ENCODE measurements around the gene SLAMF8. TPM values are rescaled to one million over a fixed set of nuclear protein-coding genes. Genes with fewer than 3 reads are reported as not detected.

SLAMF8 gene
- total RNA-seq, 4 donors from 2014 or later: 3.1 to 7.8 (median 5.2) TPM

DNA sequence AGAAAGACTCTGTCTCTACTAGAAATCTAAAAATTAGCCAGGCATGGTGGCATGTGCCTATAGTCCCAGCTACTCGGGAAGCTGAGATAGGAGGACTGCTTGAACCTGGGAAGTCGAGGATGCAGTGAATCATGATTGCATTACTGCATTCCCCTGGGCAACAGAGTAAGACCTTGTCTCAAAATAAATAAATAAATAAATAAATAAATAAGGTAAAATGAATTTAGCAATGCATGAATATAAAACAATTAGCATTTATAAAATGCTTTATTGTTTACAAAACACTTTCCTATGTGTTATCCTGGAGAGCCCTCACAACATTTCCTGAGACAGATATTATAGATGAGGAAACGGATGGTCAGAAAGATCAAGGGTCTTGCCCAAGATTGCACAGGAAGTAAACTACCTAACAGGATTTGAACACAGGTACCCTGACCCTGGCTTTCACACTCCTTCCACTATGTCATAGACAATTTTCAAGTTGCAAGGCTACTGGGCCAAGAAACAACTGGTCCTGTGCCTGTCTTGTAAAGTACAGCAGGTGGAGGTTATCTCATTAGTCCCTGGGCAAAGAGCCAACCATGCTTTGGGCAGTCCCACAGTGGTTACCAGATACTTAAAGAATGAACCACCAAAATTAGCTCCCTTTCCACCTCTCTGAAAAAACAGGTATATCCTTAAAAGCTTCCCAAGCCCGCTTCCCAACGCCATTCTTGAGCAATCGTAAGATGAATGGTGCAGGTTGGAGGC, 51.2 kb downstream of the SLAMF8 start:
- intact Hi-C loops (cut with DNase I; ENCODE audit: low total_unique reads): no loop called here
- DNase-seq (ENCODE audit: low spot score in 2 of 2): no peak
- WGBS, 2 donors: 87 to 92% methylated on average over 6 of the region's 6 CpGs

DNA sequence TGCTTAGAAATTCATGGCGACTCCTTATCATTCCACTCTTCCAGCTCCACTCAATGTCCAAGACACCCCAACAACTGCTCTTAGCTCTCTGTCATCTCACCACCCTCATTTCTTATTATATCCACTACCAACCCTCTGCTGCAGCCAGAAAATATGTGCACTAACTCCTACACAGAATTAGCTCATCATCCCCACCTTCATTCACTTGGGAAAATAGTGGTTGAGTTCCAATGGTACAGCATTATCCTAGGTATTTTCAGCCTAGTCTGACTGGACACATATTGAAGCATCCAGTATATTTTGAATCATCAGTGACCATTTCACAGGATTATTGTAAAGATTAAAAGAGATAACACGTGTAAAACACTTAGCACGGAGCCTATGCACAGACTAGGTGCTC, 52.5 kb downstream of the SLAMF8 start:
- intact Hi-C loops (cut with DNase I; ENCODE audit: low total_unique reads): no loop called here
- TF ChIP-seq, protein P1, sequence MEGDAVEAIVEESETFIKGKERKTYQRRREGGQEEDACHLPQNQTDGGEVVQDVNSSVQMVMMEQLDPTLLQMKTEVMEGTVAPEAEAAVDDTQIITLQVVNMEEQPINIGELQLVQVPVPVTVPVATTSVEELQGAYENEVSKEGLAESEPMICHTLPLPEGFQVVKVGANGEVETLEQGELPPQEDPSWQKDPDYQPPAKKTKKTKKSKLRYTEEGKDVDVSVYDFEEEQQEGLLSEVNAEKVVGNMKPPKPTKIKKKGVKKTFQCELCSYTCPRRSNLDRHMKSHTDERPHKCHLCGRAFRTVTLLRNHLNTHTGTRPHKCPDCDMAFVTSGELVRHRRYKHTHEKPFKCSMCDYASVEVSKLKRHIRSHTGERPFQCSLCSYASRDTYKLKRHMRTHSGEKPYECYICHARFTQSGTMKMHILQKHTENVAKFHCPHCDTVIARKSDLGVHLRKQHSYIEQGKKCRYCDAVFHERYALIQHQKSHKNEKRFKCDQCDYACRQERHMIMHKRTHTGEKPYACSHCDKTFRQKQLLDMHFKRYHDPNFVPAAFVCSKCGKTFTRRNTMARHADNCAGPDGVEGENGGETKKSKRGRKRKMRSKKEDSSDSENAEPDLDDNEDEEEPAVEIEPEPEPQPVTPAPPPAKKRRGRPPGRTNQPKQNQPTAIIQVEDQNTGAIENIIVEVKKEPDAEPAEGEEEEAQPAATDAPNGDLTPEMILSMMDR (IDR thresholded peaks at IDR 0.05): no peak
- TF ChIP-seq POLR2A (IDR thresholded peaks at IDR 0.05): no peak
- WGBS, 2 donors: 87 to 88% methylated on average over 3 of the region's 3 CpGs
- DNase-seq (ENCODE audit: low spot score in 2 of 2): no peak
- H3K4me3 ChIP-seq (ENCODE audit: low read depth, poor library complexity, severe bottlenecking): no peak overlapping the region

More for the DNA sequence above, 51.2 kb downstream of the SLAMF8 start:
- H3K4me3 ChIP-seq (ENCODE audit: low read depth, poor library complexity, severe bottlenecking): no peak overlapping the region
- no peak for TF ChIP-seq POLR2A (IDR thresholded peaks at IDR 0.05)
- TF ChIP-seq, protein P1 (IDR thresholded peaks at IDR 0.05): no peak

DNA sequence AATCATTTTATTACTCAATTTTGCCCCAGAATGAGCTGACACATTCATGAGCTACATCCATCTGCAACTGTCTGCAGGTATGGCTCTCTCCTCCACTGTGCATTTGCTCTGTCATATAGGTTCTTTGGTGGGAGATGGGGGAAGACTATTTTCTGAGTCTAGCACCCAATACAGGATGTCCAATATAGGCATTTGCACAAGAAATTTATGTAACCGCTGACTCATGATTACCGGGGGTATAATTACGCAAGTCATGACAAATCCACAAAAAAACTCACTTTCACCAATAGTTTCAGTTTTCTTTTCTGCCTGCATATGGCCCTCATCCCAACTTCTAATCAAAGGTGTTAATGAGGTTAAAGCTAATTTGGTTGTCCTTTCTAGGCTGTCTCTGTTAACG, 53.3 kb downstream of the SLAMF8 start:
- intact Hi-C loops (cut with DNase I; ENCODE audit: low total_unique reads): no loop called here
- TF ChIP-seq, protein P1 (IDR thresholded peaks at IDR 0.05): no peak
- no peak for TF ChIP-seq POLR2A (IDR thresholded peaks at IDR 0.05)

DNA sequence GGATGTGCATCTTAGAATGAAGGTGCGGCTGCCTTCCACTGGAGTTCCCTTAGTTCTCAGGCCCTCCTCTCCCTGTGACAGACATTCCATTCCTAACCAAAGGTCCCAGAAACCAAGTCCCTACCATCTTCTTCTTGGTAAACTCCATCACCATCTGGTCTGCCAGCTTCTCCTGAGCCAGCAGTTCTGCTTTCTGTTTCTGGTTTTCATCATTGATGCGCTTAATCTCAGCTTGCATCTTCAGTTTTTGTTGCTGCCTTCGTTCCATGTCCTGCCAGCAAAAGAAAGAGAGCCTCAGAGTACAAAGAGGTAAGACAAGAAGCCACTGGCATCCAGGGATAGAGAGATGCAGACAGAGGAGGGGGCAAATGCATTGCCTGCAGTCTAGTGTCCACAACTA, 53.8 kb downstream of the SLAMF8 start:
- intact Hi-C loops (cut with DNase I; ENCODE audit: low total_unique reads): no loop called here
- WGBS, 2 donors: 81% methylated on average over 3 of the region's 3 CpGs
- no peak for TF ChIP-seq POLR2A (IDR thresholded peaks at IDR 0.05)
- TF ChIP-seq, protein P1 (IDR thresholded peaks at IDR 0.05): no peak
- no peak for DNase-seq (ENCODE audit: low spot score in 2 of 2)
- H3K4me3 ChIP-seq (ENCODE audit: low read depth, poor library complexity, severe bottlenecking): no peak overlapping the region

More for the DNA sequence above, 53.3 kb downstream of the SLAMF8 start:
- DNase-seq (ENCODE audit: low spot score in 2 of 2): no peak
- WGBS, 2 donors: 58 to 69% methylated on average over 4 of the region's 4 CpGs
- no peak overlapping the region for H3K4me3 ChIP-seq (ENCODE audit: low read depth, poor library complexity, severe bottlenecking)

DNA sequence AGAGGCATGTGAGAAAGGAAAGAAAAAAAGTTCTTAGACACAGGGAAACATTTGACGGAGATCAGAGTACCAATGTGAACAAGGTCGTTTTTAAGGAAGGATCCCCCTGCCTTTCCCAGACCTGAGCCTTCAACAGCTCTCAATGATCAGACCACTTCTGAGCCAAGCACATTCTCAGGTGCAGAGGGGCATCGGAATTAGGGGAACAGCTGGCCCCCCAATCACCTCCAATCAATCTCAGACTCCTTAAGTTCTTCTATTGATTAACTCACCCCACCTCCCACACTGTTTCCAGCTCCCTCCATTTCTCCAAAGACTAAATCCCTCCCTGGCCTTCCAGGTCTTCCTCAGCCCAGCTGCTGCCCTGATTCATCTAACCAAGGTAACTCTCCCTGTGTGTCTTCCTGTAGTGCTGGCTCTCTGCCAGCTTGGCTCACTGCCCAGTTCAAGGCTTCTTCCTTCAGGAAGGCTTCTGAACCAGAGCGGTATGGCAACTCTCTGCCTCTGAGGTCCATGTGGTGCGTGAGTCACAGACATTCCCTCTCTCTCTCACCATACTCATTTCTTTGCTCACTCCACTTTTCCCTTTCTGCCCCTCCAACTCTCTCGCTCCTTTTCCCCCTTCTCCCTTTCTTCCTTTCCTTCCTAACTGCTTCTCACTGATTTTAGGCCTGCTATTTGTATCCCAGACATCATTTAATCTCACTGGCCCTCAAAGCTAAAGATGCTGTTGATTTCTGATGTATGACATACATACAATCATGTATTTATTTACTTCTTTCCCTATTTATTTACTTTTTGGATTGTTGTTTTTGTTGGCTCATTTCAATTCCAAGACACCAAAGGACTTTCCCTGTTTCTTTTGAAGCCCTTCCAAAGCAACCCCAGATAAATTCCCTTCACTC, 55.2 kb downstream of the SLAMF8 start:
- 42 to 51% methylated on average over 6 of the region's 6 CpGs for WGBS, 2 donors
- DNase-seq (ENCODE audit: low spot score in 2 of 2): peak; percentile 92 to 97

More for the DNA sequence above, 55.2 kb downstream of the SLAMF8 start:
- TF ChIP-seq POLR2A (IDR thresholded peaks at IDR 0.05): no peak
- TF ChIP-seq, protein P1 (IDR thresholded peaks at IDR 0.05): no peak
- intact Hi-C loops (cut with DNase I; ENCODE audit: low total_unique reads): no loop called here
- no peak overlapping the region for H3K4me3 ChIP-seq (ENCODE audit: low read depth, poor library complexity, severe bottlenecking)
